Astrocyte of the cerebellum (primary cell): ENCODE results near the gene P2RY4.
"Not testable (repeated sequence)": the region's sequence is repeated elsewhere in the genome, so short reads cannot be mapped to it uniquely, and the experiment has no call there.

Experiments used
- DNase-seq: peaks from one replicate; pipeline ENCODE4 v3.0.0-alpha.2; 2011; ENCODE audit warnings: low read depth
- H3K4me3 ChIP-seq: 2 replicates; pipeline ENCODE4 v1.5.1; 2011; ENCODE audit warnings: mild to moderate bottlenecking, low read depth, low read length, moderate library complexity
- CTCF ChIP-seq: IDR thresholded peaks from 2 replicates; pipeline ENCODE4 v1.5.1; 2012; ENCODE audit warnings: low read length, low read depth, moderate library complexity, mild to moderate bottlenecking; ENCODE audit errors: missing control alignments
- in situ Hi-C: cut with HindIII; loops from 2 replicates; pipeline ENCODE4 v1.10.0; 2017; ENCODE audit warnings: low sequenced_read_pairs

Gene P2RY4

GRCh38 chrX:70247252-70247651 is 12.8 kb downstream of the P2RY4 start:
- DNase-seq = no peak
- TF ChIP-seq CTCF = no peak
- H3K4me3 ChIP-seq = no peak overlapping the region
- in situ Hi-C loops = no loop called here

DNA sequence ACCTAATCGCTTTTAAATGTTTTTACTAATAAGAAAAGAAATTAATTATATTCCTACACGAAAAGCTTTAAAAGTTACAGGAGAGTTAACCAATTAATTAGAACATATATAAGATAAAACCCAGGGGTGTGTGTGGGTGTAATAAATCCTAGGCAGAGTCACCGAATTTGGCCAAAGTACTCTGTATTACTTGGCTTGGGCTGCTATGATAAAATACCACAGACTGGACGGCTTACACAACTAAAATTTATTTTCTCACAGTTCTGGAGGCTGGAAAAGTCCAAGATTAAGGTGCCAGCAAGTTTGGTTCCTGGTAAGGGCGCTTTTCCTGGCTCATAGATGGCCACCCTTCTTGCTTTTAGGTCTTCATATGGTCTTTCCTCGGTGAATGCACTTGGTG is 15.1 kb downstream of the P2RY4 start:
- DNase-seq = no peak
- H3K4me3 ChIP-seq = no peak overlapping the region
- no peak for TF ChIP-seq CTCF
- in situ Hi-C loops = no loop called here

GRCh38 chrX:70243601-70244000 is 16.4 kb downstream of the P2RY4 start:
- DNase-seq, in situ Hi-C loops, H3K4me3 ChIP-seq: not testable (repeated sequence)

- TF ChIP-seq CTCF = no peak
- no peak for DNase-seq
- H3K4me3 ChIP-seq = no peak overlapping the region
- in situ Hi-C loops = no loop called here
Measured at GRCh38 chrX:70241501-70241900, 18.5 kb downstream of the P2RY4 start.

GRCh38 chrX:70240751-70241150 is 19.3 kb downstream of the P2RY4 start:
- no peak overlapping the region for H3K4me3 ChIP-seq
- no peak for DNase-seq
- no peak for TF ChIP-seq CTCF
- in situ Hi-C loops = no loop called here

DNA sequence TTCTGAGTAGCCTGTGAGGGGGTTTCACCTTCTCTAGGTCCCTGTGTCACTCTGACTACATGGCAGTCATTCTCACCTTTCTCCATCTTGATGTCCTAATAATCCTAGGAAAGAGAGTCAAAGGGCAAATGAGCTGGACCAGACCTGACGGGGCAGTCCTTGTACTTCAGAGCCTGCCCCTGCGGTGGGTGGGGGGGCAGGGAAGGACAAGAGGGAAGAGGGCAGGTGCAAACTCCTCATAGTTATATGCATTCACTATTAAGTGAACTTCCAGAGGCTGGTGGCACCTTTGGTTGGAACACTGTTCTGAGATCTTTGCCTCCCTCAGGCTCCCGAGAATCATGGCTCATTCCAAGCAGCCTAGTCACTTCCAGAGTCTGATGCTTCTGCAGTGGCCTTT is 25.6 kb downstream of the P2RY4 start, which contains the start of gene AWAT1:
TSS of gene AWAT1 (plus strand) at position 301 of the 400 bp plus-strand sequence. CDS start at position 342, 41 bp downstream.
- no peak for DNase-seq
- in situ Hi-C loops = no loop called here
- TF ChIP-seq CTCF = no peak
- no peak within 1 kb of the TSS for H3K4me3 ChIP-seq

DNA sequence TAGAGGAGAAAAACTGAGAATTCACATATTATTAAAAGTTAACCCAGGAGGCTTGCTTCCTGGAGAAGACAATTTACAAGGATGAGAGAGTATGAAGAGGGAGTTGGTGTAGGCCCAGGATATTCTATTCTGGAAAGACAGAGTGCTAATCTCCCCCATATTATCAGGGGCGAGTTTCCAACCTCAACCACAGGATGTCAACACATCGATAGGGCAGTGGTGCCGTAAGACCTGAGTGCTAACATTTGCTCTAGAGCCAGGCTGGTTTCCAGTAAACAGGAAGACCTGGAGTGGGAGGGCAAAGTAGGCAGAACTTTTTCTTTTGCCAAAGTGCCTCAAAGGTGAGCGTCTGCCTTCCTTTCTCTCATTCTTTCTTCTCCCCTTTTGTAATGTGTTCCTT is 28.3 kb downstream of the P2RY4 start:
- H3K4me3 ChIP-seq = no peak overlapping the region
- TF ChIP-seq CTCF = no peak
- in situ Hi-C loops = no loop called here
- no peak for DNase-seq
